Central memory CD8-positive, alpha-beta T cell (primary cell): ENCODE results near the gene RUVBL1.

Experiments used
- ATAC-seq: fragments of 150-1000 bp; cut with Tn5 transposase; replicated peaks from 2 replicates; pipeline ENCODE4 v1.10.0; 2022; ENCODE audit warnings: mild to moderate bottlenecking, moderate FRiP score, moderate number of reproducible peaks; ENCODE audit not compliant: poor library complexity, severe bottlenecking; ENCODE audit errors: extremely low read depth
- DNase-seq, 2 donors: peaks; one replicate each; pipeline ENCODE4 v3.0.0; 2021; ENCODE audit warnings: low spot score in 2 of 2
- H3K27ac Mint-ChIP-seq: one replicate; pipeline ENCODE4 v1.8.0; 2022; ENCODE audit warnings: low read depth, mild to moderate bottlenecking, moderate library complexity, mixed read lengths
- H3K27me3 Mint-ChIP-seq: one replicate; pipeline ENCODE4 v1.8.0; 2022; ENCODE audit warnings: mixed read lengths
- H3K36me3 Mint-ChIP-seq: one replicate; pipeline ENCODE4 v1.8.0; 2022; ENCODE audit warnings: mild to moderate bottlenecking, moderate library complexity, mixed read lengths; ENCODE audit not compliant: insufficient read depth
- H3K4me1 Mint-ChIP-seq: one replicate; pipeline ENCODE4 v1.8.0; 2022; ENCODE audit warnings: mixed read lengths
- H3K4me3 Mint-ChIP-seq: one replicate; pipeline ENCODE4 v1.8.0; 2022; ENCODE audit warnings: mild to moderate bottlenecking, moderate library complexity, mixed read lengths
- H3K9me3 Mint-ChIP-seq: one replicate; pipeline ENCODE4 v1.8.0; 2022; ENCODE audit warnings: mixed read lengths

The RUVBL1 gene

DNA sequence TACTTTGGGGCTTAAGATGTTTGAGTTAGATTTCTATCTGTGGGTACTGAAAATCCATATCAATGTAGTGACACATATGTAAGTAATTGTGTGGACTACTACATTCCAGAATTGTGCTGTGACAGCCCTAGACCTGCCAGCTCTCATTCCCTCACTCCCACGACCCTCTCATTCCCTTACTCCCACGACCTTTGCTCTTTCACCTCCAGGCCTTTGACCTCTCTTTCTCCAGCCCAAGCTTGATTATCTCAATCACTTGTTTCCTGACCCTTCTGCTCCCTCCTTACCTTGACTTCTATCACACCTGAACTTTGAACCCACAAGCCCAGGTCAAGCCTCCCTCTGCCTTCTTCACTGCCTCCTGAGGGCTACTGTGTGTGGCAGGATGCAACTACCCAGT, 3.6 kb upstream of the RUVBL1 start:
- Mint-ChIP-seq H3K27me3 (no peaks in the 10 kb centered on the region), H3K9me3 (peaks cover 4% of the 10 kb centered on the region), H3K4me1 (peaks cover 16% of the 10 kb centered on the region), H3K27ac (peak overlapping the region; percentile 7), H3K4me3 (no peak overlapping the region), H3K36me3 (peaks cover 14% of the 10 kb centered on the region)
- DNase-seq (no peak), ATAC-seq (no peak)

DNA sequence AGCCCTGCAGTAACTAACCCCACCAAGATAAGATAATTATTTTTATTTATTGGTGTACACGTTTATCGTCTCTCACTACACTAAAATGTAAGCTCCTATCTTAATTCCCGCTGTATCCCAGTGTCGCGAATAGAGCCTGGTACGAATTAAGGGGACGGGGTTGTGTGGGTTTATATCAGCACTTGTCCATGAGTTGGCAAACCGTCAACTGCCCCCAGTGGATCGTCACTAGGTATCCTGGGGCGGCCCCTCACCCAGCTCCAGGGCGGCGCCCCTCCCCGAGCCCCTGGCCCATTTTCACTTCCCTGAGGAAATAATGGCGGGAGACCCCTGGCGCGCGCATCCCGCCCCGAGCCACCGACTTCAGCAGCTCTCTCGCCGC, 465 bp downstream of the RUVBL1 start:
- Mint-ChIP-seq H3K27ac (peak overlapping the region; percentile 99), H3K27me3 (no peaks in the 10 kb centered on the region), H3K4me1 (peaks cover 21% of the 10 kb centered on the region), H3K36me3 (peaks cover 16% of the 10 kb centered on the region), H3K4me3 (peak overlapping the region; percentile 100), H3K9me3 (peaks cover 4% of the 10 kb centered on the region)
- ATAC-seq (no peak), DNase-seq (no peak)

DNA sequence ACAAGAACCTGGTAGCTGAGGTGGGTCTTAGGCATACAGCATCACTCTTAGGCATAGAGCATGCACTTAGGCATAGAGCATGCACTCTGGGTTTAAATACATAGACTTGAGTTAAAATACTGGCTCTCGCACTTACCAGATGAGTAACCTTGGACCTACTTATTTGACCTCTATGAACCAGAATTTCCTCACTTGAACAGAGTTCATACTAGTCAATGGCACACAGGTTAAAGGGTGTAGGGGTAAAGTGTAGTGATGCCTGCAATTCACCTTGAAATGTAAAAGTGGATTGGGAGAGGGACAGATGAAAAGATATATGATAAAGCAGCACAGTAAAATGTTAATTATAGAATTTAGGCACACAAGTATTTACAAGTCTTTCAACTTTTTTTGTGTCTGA, 1.6 kb downstream of the RUVBL1 start:
- no peak overlapping the region for H3K27ac Mint-ChIP-seq
- ATAC-seq, result no peak
- H3K4me3 Mint-ChIP-seq, result peak overlapping the region; percentile 100
- peaks cover 4% of the 10 kb centered on the region for H3K9me3 Mint-ChIP-seq
- peaks cover 28% of the 10 kb centered on the region for H3K4me1 Mint-ChIP-seq
- peaks cover 23% of the 10 kb centered on the region for H3K36me3 Mint-ChIP-seq
- DNase-seq, result no peak
- no peaks in the 10 kb centered on the region for H3K27me3 Mint-ChIP-seq

DNA sequence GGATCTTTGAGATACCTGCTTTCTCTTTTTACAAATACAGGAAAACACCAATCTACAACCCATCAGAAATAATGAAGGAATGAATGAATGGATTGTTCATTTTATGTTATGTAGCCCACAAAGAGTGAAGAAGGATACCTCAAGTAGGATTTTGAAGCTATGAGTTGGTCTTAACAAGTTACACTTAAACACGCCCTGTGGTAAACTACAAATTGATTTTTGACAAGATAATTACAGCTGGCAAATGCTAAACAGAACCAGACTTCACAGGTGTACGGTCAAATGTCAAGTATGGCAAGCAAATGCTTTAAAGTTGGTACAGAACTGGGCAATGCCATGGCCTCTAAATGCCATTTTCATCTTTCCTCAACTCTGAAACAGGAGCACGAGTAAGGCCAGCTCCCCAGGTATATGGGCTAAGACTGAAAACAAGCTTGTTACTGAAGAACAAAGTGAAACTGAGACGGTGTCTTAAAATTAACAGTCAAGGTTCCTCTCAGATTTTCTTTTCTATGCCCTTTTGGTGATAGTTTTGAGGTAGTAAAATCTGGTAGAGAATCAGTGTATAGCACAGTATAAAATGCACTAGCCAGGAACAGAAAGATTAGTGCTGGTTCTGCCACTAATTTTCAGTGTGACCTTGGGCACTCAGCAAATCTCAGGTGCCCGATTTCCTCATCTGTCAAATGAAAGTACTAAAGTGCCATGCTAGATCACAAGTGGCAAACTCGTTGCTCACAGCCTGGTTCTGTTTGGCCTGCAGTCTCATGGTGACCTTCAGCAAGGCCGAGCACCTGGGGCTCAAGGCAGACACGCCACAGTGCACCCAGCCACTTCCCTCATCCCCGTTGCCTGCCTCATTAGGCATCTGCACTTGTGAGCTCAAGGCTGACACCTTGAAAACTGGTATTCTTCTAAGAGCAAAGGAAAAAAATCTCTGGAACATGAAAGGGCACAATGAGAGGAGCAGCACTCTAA, 9.5 kb downstream of the RUVBL1 start:
- Mint-ChIP-seq H3K27me3 (no peaks in the 10 kb centered on the region), H3K36me3 (peaks cover 24% of the 10 kb centered on the region), H3K9me3 (no peaks in the 10 kb centered on the region), H3K4me3 (peak overlapping the region; percentile 75), H3K27ac (peak overlapping the region; percentile 94), H3K4me1 (peaks cover 52% of the 10 kb centered on the region)
- no peak for DNase-seq
- ATAC-seq, result peak; percentile 17

DNA sequence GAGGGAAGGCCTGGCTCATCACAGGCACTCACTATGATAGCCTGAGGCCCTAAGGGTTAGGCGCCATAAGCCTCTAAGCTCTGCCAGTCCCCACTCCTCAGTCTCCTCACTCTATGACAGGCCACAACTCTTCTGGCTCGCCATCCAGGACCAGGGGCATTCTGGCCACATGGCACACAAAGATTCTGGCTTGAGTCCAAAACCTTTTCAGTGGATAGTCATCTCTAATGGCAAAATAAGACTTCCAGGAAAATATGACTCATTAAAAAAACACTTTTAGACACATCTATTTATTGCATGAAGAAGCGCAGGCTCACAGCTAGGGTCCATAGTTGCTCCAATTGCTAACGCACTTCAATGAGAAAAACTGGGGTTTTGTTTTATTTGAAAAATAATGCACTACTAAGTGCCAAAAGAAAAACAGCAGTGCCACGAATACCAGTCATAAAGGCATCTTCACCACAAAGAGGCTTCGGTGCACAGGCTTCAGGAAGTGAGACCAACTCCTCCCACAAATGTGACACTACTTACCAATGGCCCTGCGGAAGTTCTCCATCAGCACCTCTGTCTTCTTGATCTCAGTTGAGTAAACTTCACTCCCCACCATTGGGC, 11.1 kb downstream of the RUVBL1 start:
- H3K4me3 Mint-ChIP-seq, result peak overlapping the region; percentile 63
- DNase-seq (peak in 1 of 2 donors; percentile 43), ATAC-seq (peak; percentile 96)
- peaks cover 18% of the 10 kb centered on the region for H3K36me3 Mint-ChIP-seq
- peak overlapping the region; percentile 94 for H3K27ac Mint-ChIP-seq
- H3K9me3 Mint-ChIP-seq, result no peaks in the 10 kb centered on the region
- peaks cover 49% of the 10 kb centered on the region for H3K4me1 Mint-ChIP-seq
- H3K27me3 Mint-ChIP-seq, result no peaks in the 10 kb centered on the region

DNA sequence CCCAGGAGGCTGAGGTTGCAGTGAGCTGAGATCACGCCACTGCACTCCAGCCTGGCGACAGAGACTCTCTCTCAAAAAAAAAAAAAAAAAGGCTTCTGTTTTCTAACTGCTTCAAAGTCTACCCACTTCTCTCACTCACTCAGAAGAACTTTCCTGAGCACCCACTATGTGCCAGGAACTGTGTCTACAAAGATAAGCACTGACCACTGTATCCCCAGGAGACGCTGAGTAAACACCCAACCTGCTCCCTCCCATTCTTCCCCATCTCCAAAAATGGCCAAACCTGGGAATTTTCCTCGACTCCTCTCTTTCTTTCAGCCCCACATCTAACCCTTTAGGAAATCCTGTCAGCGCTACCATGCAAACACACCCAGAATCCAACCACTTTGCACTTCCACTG, 12.5 kb downstream of the RUVBL1 start:
- ATAC-seq, result no peak
- Mint-ChIP-seq H3K36me3 (peaks cover 14% of the 10 kb centered on the region), H3K9me3 (no peaks in the 10 kb centered on the region), H3K27ac (peak overlapping the region; percentile 94), H3K4me3 (no peak overlapping the region), H3K27me3 (no peaks in the 10 kb centered on the region), H3K4me1 (peaks cover 44% of the 10 kb centered on the region)
- DNase-seq, result no peak

DNA sequence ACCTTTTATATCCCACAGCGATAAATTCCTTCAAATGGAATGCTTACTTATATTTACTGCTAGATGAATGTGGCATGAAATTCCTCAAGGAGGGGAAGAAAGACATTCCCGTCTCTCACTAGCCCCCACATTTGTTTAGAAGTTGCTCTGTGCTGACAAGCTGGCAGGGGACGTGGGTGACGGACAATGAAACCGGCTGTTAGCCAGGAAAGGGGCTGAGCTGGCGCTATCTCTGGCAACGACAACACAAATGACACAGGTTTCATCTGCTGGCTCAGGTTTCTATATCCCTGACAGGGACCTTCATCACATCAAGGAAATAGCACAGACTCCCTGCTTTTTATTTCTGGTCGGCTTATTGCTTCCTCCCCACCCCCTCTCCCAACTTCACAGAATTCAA, 15.8 kb downstream of the RUVBL1 start:
- DNase-seq (no peak), ATAC-seq (no peak)
- Mint-ChIP-seq H3K9me3 (no peaks in the 10 kb centered on the region), H3K36me3 (peaks cover 23% of the 10 kb centered on the region), H3K27ac (no peak overlapping the region), H3K27me3 (no peaks in the 10 kb centered on the region), H3K4me3 (no peak overlapping the region), H3K4me1 (peaks cover 17% of the 10 kb centered on the region)

DNA sequence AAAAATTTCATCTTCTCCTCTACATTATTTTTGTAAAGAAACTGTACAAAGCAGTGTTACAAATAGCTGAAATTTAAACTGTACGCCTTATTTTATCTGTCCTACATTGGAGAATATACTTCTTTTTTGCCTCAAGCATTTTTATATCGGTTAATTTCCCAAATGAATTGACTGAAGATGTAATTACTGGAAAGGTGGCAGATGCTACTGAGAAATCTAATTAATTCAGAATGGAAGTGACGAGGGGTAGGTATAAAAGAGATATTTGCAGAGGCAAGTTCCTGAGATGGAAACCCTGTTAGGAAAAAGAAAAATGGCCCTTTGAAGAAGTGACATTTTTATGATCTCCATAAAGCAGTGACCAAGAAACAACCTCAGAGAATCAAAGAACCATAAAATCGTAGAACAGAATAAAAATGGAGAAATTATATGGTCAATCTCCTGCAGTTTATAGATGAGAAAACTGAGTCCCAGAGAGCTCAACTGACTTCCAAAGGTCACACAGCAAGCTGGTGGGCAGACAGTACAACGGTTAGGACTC, 20.4 kb downstream of the RUVBL1 start:
- Mint-ChIP-seq H3K9me3 (no peaks in the 10 kb centered on the region), H3K27me3 (no peaks in the 10 kb centered on the region), H3K4me3 (no peak overlapping the region)

DNA sequence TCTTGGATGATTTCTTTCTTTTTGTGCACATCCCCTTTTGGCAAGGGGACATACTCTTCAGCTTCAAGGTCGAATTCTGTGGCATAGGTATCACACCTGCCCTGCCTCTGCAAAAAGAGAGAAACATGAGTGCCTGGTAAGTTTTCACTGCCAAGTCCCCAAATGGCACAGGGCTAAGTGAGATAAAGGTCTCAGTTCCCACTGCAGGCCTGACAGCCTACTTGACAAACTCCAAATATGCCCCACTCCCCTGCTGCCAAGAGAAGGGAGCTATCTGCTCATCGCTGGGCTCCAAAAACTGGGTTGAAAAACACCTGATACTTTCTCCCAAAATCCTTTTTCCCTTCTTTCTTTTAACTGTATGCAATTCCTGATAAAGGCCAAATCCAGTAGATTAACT, 23.0 kb downstream of the RUVBL1 start:
- H3K27me3 Mint-ChIP-seq, result no peaks in the 10 kb centered on the region
- H3K4me1 Mint-ChIP-seq, result no peaks in the 10 kb centered on the region
- no peak for DNase-seq
- H3K9me3 Mint-ChIP-seq, result no peaks in the 10 kb centered on the region
- H3K27ac Mint-ChIP-seq, result no peak overlapping the region
- peaks cover 30% of the 10 kb centered on the region for H3K36me3 Mint-ChIP-seq
- no peak overlapping the region for H3K4me3 Mint-ChIP-seq
- no peak for ATAC-seq

More for the DNA sequence above, 20.4 kb downstream of the RUVBL1 start:
- Mint-ChIP-seq H3K36me3 (peaks cover 17% of the 10 kb centered on the region), H3K4me1 (no peaks in the 10 kb centered on the region), H3K27ac (no peak overlapping the region)
- DNase-seq, result no peak
- ATAC-seq, result no peak

DNA sequence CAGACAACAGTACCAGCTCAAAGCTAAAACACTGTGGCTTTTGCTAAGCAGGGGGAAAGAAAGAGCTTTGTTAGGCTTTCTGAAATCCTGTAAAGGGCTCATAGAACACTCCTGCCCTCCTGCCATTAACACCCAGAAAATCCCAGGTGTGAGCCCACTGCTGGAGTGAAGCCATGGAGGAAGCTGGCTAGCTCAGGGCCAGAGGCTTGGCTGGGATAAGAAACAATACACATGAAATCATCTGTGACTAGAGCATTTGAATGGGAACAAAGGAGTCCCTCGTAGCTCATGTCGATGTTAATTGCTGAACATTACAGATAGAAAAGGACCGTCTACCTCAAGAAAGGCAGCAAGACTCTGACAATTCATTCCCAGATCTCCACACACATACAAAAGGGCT, 23.5 kb downstream of the RUVBL1 start:
- H3K27ac Mint-ChIP-seq, result no peak overlapping the region
- H3K36me3 Mint-ChIP-seq, result peaks cover 32% of the 10 kb centered on the region
- ATAC-seq (no peak), DNase-seq (no peak)
- peaks cover 3% of the 10 kb centered on the region for H3K4me1 Mint-ChIP-seq
- H3K27me3 Mint-ChIP-seq, result no peaks in the 10 kb centered on the region
- no peaks in the 10 kb centered on the region for H3K9me3 Mint-ChIP-seq
- H3K4me3 Mint-ChIP-seq, result no peak overlapping the region

DNA sequence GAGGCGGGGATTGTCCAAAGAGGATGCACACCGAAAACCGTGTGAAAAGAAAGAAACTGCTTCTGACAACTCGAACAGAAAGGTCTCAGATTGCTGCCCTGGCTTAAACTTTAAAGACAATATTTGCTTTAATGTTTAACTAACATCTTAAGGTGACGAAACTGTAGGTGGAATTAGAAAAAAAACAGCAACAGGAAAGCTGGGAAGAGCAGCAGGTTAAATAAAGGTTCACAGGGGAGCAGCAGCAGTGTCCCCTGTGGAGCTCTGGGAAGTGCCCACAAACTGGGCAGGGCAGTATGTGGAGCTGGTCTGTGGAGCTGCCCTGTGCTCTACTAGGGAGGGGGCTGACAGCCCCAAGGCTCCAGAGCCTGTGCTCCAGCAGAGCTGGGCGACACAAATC, 25.4 kb downstream of the RUVBL1 start:
- H3K27me3 Mint-ChIP-seq, result no peaks in the 10 kb centered on the region
- no peak for ATAC-seq

DNA sequence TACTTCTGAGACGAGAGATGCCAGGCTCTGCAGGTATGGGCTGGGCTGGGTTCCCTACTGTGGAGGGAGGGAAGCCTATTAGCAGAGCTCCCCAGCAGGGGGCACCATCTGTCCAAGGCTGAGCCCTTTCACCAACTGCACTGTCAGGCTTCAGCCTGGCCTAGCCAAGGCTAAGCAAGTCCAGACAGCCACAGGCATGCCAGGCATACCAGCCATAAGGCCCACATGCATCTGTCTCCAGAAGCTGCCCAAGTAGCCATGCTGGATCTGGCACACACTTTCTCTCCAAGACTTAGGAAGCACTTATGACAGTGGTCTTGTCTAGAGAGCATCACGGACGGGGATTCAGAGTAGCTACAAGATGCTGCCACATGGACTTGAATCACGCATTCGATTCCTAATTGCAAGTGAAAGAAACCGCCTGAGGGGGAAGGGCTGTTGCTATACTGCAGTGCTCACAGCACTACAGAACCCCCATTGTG, 28.3 kb downstream of the RUVBL1 start:
- Mint-ChIP-seq H3K36me3 (peaks cover 23% of the 10 kb centered on the region), H3K27ac (no peak overlapping the region), H3K27me3 (no peaks in the 10 kb centered on the region), H3K4me1 (peaks cover 6% of the 10 kb centered on the region), H3K9me3 (no peaks in the 10 kb centered on the region), H3K4me3 (no peak overlapping the region)
- DNase-seq (peak; percentile 69 to 81), ATAC-seq (peak; percentile 99)

More for the DNA sequence above, 25.4 kb downstream of the RUVBL1 start:
- DNase-seq, result no peak
- H3K4me1 Mint-ChIP-seq, result peaks cover 6% of the 10 kb centered on the region
- H3K36me3 Mint-ChIP-seq, result peaks cover 28% of the 10 kb centered on the region
- H3K4me3 Mint-ChIP-seq, result no peak overlapping the region
- no peak overlapping the region for H3K27ac Mint-ChIP-seq
- no peaks in the 10 kb centered on the region for H3K9me3 Mint-ChIP-seq
